MCF 10A (cell line): ENCODE results near the gene LOXHD1. TPM values are rescaled to one million over a fixed set of nuclear protein-coding genes. Genes with fewer than 3 reads are reported as not detected.

ENCODE experiments used
- BruUV-seq: library from RNA; stranded (reverse); fragments of 400-500 nt; replicated peaks from 2 replicates; lab custom pipeline; 2021; lab: Mats Ljungman, UMichigan
- CTCF ChIA-PET: fragments of 300-600 bp; sonication (Branson Sonifier 250); formaldehyde crosslinking; extraction: SDS; loops from one replicate; lab custom pipeline; 2021; ENCODE audit warnings: antibody characterized with exemption, inconsistent platforms; lab: Yijun Ruan, JAX
- POLR2A ChIA-PET: fragments of 300-600, 350-650 bp; sonication (Branson Sonifier 250); formaldehyde crosslinking; extraction: SDS; loops from one replicate; lab custom pipeline; 2020; ENCODE audit warnings: antibody characterized with exemption, inconsistent platforms; lab: Yijun Ruan, JAX
- DNase-seq: peaks from one replicate; pipeline ENCODE4 v3.0.0-alpha.2; 2018; ENCODE audit not compliant: unreplicated experiment
- H3K27ac Mint-ChIP-seq: one replicate; pipeline ENCODE4 v1.8.0; 2022; ENCODE audit warnings: mild to moderate bottlenecking, low read depth, mixed read lengths; ENCODE audit not compliant: unreplicated experiment
- H3K27me3 Mint-ChIP-seq: one replicate; pipeline ENCODE4 v1.8.0; 2022; ENCODE audit warnings: mixed read lengths; ENCODE audit not compliant: insufficient read depth, unreplicated experiment
- H3K36me3 Mint-ChIP-seq: one replicate; pipeline ENCODE4 v1.8.0; 2022; ENCODE audit warnings: mild to moderate bottlenecking, moderate library complexity, mixed read lengths; ENCODE audit not compliant: insufficient read depth, unreplicated experiment
- H3K4me1 Mint-ChIP-seq: one replicate; pipeline ENCODE4 v1.8.0; 2022; ENCODE audit warnings: mixed read lengths; ENCODE audit not compliant: insufficient read depth, unreplicated experiment
- H3K4me3 Mint-ChIP-seq: one replicate; pipeline ENCODE4 v1.8.0; 2022; ENCODE audit warnings: mild to moderate bottlenecking, moderate library complexity, mixed read lengths; ENCODE audit not compliant: unreplicated experiment
- H3K9me3 Mint-ChIP-seq: one replicate; pipeline ENCODE4 v1.8.0; 2022; ENCODE audit warnings: mixed read lengths; ENCODE audit not compliant: unreplicated experiment
- CTCF ChIP-seq: fragments of 200-600 bp; IDR thresholded peaks from one replicate; pipeline ENCODE4 v1.8.0; 2022; ENCODE audit warnings: antibody characterized with exemption, mild to moderate bottlenecking; ENCODE audit not compliant: unreplicated experiment
- intact Hi-C: fragments of 100-400 bp; cut with micrococcal nuclease; formaldehyde crosslinking; loops from 2 replicates; pipeline ENCODE4 v1.14.1; 2022
- total RNA-seq: library from RNA; stranded (reverse); gene quantifications from 2 replicates; pipeline ENCODE4 v1.2.3, GENCODE V29; 2022

Gene LOXHD1
- total RNA-seq, 1 experiment from 2014 or later, result not detected

- no peaks in the 10 kb centered on the region for H3K9me3 Mint-ChIP-seq
- TF ChIP-seq CTCF, result no peak
- ChIA-PET CTCF (interaction anchor here (0.6 to 9.2 kb wide), 15 partner anchors 9 to 509 kb away, joined by 3 to 224 read pairs (median 6); a partner anchor contains a TSS), POLR2A (no interaction called here)
- no peak for DNase-seq
- H3K36me3 Mint-ChIP-seq, result no peaks in the 10 kb centered on the region
- peaks cover 16% of the 10 kb centered on the region for H3K27me3 Mint-ChIP-seq
- no TSS peak for BruUV-seq
- H3K27ac Mint-ChIP-seq, result no peak overlapping the region
- no peaks in the 10 kb centered on the region for H3K4me1 Mint-ChIP-seq
- intact Hi-C loops, result no loop called here
- no peak overlapping the region for H3K4me3 Mint-ChIP-seq
These were observed 500 bp downstream of the LOXHD1 start for GRCh38 chr18:46656326-46657114.

- no peaks in the 10 kb centered on the region for H3K36me3 Mint-ChIP-seq
- H3K27me3 Mint-ChIP-seq, result peaks cover 32% of the 10 kb centered on the region
- no peak overlapping the region for H3K27ac Mint-ChIP-seq
- no peak for TF ChIP-seq CTCF
- CTCF ChIA-PET, result interaction anchor here (0.6 to 2.8 kb wide), 3 partner anchors 11 to 371 kb away, joined by 3 to 18 read pairs (median 10); no protein-coding TSS in a partner anchor
- H3K4me1 Mint-ChIP-seq, result no peaks in the 10 kb centered on the region
- DNase-seq, result no peak
- no TSS peak for BruUV-seq
- intact Hi-C loops, result no loop called here
- H3K9me3 Mint-ChIP-seq, result no peaks in the 10 kb centered on the region
- POLR2A ChIA-PET, result interaction anchor here (0.6 kb wide), 2 partner anchors 26 to 60 kb away, joined by 3 read pairs; no protein-coding TSS in a partner anchor
- H3K4me3 Mint-ChIP-seq, result no peak overlapping the region
These were observed 4.6 kb downstream of the LOXHD1 start for GRCh38 chr18:46652372-46652771.

- no peak overlapping the region for H3K27ac Mint-ChIP-seq
- no peak overlapping the region for H3K4me3 Mint-ChIP-seq
- no TSS peak for BruUV-seq
- intact Hi-C loops, result no loop called here
- no peak for DNase-seq
- no peaks in the 10 kb centered on the region for H3K36me3 Mint-ChIP-seq
- peaks cover 49% of the 10 kb centered on the region for H3K27me3 Mint-ChIP-seq
- no peaks in the 10 kb centered on the region for H3K9me3 Mint-ChIP-seq
- H3K4me1 Mint-ChIP-seq, result no peaks in the 10 kb centered on the region
- ChIA-PET POLR2A (no interaction called here), CTCF (interaction anchor here (0.8 to 1.7 kb wide), 2 partner anchors 28 to 501 kb away, joined by 3 to 5 read pairs; no protein-coding TSS in a partner anchor)
- TF ChIP-seq CTCF, result no peak
These were observed 6.3 kb downstream of the LOXHD1 start for GRCh38 chr18:46650681-46651080.

GRCh38 chr18:46649071-46649862 is 7.8 kb downstream of the LOXHD1 start:
- no TSS peak for BruUV-seq
- peaks cover 63% of the 10 kb centered on the region for H3K27me3 Mint-ChIP-seq
- H3K9me3 Mint-ChIP-seq, result no peaks in the 10 kb centered on the region
- H3K4me3 Mint-ChIP-seq, result no peak overlapping the region
- no peaks in the 10 kb centered on the region for H3K36me3 Mint-ChIP-seq
- TF ChIP-seq CTCF, result no peak
- H3K27ac Mint-ChIP-seq, result no peak overlapping the region
- POLR2A ChIA-PET, result no interaction called here
- CTCF ChIA-PET, result interaction anchor here (0.5 to 8.7 kb wide), 9 partner anchors 8 to 479 kb away, joined by 3 to 58 read pairs (median 4); partner anchors contain the start of gene LOXHD1
- intact Hi-C loops, result no loop called here
- no peaks in the 10 kb centered on the region for H3K4me1 Mint-ChIP-seq
- DNase-seq, result no peak
